CD4-positive, alpha-beta T cell treated with Interleukin-4 for 4 hours (primary cell): ENCODE measurements around the gene COX5B.
"Not testable (repeated sequence)": the region's sequence is repeated elsewhere in the genome, so short reads cannot be mapped to it uniquely, and the experiment has no call there.

Experiments used
- DNase-seq: peaks from one replicate; pipeline ENCODE4 v3.0.0-alpha.2; 2020

The COX5B gene

DNA sequence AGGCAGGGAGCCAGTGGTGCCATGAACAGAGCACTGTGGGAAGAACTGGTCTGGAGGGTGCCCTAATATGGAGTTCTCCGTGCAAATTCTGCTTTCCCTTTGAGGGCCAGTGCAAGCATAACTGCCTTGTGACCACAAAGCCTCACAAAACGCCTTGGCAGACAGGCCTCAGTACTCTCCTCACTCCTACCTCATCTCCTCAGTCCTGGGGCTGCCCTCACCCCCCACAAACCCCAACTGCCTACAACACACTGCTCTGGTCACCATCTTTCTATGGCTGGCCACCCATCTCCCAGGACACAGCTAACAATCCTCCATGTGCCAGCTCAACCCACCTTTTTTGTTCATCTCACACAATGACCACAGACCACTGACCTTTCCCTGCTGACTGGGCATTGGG lies 8.9 kb downstream of the COX5B start:
- DNase-seq: no peak

DNA sequence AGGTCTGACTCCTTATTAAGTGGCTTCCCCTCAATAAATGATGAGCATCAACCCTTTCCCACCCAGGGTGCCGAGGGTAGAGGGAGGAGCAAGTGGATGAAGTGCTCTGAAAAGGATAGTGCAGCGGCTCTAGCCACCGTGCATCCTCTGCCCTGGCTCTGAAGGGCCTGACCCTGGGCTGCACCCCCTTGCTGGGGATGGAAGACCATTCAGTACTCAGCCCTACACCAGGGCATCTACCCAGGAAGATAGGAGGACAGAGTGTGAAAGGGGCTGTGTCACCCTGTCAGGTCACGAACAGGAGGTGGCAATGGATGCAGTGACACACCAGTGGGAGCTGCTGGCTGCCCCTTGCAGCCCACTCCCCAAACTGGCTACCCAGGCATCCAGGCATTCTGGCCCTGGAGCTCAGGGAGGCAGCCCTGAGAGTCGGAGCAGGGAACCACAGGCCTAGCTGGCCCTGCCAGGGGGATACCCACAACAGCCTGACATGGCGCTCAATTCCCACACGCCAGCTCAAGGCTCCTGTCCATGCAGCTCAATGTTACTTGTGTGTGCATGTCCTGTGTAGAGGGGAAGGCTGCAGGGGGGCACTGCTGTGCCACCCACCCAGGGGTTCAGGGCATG lies 10.4 kb downstream of the COX5B start:
- no peak for DNase-seq

DNA sequence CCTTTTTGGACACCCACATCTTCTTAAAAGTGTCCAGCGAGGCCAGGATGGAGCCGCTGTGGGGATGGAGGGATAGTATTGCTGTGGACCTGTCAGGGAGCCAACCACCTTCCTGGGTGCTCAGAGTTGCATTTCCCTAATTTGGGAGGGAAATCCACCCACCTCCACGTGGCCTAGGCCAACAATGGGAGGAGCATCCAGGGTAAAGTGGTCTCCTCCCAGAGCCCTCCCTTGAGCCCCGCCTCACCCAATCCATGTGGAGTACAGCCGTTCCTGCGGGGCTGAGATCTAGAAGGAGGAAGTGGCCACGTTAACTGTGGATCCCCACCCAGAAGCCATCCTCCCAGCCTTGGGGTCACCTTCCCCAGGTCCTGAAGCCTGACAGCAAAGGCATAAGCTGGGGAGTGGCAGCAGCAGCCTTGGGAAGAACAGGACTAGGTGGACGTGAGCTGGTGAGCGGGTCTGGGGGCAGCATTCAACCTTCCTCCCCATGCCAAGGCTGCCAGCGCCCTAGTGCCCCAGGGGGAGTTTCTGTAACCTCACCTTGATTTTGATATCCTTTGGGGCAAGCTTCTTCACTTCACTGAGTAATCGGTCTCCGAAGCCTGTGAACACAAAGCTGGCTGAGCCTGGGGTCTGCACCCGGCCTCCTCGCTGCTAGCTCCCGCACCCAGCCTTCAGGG lies 11.2 kb downstream of the COX5B start:
- no peak for DNase-seq

DNA sequence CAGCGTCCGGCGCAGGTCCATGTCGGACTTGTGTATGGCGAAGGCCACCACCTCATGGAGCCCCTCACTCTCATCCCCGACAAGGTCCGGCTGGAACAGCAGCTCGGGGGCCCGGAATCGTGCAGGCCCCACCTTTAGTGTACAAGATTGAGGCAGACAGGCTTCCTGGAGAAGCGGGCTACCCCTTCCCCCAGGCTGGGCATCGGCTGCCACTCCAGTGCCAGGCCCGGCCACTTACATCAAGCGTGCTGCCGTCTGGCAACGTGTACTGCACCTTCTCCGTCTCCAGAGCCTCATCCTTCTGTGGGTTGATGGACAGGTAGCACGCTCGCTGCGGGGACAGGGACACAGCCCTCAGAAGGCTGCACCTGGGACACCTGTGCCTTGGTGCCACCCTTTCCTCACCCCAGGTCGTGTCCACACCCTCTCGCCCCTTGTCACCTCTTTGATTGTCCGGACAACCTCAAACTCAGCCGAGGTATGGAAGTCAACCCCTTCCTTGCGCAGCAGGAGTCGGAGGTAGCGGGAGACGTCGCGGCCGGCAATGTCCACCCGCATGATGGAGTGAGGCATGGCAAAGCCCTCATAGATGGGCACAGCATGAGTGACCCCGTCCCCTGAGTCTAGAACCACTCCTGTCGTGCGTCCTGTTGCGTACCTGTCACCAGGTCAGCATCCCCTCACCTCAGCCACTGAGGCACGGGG lies 12.3 kb downstream of the COX5B start:
- no peak for DNase-seq

DNA sequence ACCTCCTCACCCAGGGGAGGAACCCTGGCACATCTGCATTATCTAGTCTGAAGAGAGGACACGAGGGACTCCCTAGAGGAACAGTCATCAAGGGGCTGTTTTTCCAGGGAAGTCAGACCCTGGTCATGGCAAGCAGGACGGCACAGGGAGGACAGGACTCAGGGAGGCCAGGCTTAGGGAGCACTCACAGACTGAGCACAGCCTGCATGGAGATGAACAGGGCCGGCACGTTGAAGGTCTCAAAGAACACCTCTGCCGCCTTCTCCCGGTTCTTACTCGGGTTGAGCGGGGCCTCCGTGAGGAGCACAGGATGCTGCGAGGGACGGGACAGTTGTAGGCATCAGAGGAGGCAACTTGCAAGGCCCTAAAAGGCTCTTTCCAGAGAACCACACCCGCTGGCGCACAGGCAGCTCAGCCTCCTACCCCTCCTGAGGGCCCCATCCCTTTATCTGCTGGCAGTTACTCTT lies 12.9 kb downstream of the COX5B start:
- no peak for DNase-seq

DNA sequence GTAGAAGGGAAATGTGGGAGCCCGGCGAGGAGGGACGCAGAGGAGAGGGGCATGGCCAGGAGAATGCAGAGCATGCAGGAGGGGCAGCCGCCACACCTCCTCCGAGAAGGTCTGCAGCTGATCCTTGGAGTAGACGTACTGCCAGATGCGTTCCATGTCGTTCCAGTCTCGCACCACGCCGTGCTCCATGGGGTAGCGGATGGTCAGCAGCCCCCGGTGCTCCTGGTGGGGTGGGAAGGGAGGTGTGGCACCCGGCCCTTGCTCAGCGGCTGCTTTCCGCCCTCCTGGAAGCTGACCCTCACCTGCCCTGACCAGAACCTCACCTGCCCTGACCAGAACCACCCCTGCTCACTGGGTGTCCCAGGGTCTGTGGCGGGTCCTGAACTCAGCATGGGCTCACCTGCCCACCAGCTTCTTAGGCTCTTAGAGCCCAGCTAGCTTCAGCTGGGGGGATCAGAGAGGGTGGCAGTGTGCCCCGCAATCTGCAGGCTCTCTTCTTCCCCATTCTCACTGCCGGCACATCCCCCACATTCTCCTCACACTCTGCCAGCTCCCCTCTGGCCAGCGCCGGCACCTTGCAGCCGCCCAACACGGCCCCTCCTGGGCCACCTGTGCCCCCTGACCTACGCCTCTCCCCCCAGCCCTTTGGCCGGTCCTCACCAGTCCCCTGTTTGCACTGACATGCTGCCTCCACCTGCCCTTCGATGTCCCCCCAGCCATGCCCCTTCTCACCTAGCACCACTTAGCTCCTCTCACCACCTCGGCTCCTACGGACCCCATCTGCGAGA lies 13.6 kb downstream of the COX5B start:
- no peak for DNase-seq

DNA sequence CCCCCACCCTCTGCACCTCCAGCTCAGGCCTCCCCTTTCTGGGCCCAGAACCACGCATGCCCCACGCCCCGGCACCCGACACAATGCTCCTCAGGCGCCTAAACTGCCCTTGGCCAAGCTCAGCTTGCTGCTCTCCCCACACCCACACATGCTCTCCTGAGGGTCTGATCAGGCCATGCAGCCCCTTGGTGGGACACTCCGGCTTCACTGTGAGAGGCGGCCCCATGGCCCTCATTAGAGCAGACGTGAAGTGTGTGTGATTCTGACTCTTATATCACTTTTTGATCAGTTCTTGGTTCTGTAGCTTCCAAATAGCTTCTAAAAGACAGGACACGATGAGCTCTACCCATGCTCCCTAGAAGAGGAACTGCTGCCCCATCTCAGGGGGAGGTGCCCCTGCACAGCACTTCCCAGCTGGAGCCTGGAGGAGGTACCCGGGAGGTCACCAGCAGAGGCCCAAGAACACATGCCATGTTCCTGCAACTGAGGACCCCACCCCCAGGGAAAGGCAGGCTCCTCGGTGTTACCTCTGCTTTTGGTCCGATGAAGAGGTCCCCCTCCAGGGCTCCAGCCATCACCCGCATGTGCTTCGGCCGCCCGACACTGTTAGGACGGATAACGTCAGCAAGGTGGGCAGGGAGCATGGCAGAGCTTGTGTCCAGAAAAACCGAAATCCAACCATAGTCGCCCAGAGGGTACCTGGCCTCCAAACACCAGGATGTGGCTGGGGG lies 14.3 kb downstream of the COX5B start:
- DNase-seq: no peak

DNA sequence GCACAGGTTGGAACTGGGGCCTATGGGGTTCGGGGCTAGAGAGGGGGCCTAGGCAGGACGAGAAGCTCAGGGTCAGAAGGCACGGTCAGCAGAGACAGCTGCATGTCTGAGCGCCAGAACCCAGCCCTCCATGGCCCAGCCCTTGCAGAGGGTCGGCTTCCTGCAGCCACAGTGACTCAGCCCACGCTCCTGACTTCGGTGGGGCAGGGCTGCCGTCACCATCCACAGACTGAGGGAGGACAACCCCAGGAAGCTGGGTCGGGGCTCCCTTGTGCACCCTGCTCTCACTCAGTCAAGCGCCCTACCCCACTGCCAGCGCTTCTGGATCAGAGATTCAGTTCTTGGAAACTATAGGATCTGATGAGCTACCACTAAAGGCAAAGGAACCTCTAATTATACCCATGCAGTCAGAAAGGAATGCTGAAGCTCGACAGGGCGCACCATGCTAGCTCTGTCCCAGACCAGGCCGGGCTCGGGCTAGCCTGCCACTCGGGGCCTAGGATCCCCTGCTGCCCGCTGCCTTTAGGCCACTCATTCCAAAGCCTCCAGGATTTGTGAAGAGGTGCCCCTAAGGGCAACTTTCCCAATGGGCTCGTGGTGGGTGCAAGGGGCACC lies 15.0 kb downstream of the COX5B start:
- DNase-seq: no peak

DNA sequence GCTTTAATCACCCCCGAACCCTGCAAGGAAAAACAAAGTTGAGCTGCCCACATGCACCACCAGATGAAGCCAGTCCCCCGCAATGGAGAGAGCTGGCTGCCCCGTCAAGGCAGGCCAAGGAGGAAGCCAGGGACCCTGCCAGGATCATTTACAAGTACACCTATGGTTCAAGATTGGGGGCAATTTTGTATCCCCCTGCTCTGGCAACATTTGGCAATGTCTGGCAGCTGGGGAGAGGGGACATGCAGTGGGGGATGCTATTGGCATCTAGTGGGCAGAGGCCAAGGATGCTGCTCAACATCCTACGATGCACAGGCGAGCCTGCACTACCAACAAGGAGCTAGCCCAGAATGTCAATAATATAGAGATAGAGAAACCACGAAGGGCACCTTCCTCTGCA lies 16.1 kb downstream of the COX5B start:
- no peak for DNase-seq

DNA sequence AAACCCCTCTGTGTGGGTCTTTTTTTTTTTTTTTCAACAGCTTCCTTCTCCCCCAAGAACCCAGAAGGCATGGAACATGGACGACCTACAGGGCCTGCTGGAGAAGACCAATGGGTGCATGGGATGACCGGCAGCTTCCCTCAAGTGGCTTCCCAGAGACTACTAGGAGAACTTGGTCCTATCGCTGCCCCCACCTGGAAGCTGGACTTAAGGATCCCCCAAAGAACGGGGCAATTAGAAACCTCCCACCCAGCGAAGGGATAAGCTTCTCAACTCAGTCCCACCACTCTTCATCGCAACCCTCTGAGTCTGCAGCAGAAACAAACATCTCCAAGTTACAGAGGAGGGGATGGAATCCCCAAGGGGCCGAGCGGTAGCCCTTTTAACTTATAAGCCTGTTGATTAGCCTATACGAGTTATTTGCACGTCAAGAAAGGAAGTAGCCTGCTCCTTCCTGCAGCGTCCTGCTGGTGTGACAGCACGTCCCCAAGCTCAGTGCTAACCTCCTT lies 16.6 kb downstream of the COX5B start:
- DNase-seq: no peak

DNA sequence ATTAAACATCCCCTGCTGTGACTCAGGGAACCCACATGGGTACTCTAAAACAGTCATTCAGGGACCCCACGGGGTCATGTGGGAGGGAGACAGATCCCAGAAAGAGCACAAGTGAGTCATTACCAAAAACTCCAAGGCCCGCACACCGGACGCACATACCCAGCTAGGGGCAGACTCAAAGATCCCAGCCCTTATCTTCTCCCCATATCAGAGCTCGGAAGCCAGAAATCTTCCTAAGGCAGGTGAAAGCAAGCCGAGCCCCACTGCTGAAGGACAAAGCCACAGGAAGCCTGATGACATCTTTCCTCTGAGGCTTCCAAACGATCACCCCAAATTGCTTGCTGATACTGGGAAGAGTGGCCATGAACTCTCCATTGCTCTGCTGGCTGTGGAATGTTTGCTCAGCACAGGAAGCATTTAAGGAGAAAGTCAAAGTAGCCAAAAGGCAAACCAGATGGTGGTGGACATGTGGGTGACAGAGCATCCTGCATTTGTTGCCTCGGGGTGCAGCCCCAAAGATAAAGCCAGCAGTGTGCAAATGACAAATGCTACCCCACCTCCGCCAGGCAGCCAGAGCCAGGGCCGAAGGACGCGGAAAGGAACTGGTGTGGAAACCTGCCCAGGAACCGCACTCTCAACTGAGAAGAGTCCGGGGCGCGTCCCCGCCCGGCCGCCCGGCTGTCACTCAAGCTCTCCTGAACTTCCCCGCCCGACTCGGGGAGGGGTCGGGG lies 17.2 kb downstream of the COX5B start:
- peak; percentile 80 for DNase-seq

DNA sequence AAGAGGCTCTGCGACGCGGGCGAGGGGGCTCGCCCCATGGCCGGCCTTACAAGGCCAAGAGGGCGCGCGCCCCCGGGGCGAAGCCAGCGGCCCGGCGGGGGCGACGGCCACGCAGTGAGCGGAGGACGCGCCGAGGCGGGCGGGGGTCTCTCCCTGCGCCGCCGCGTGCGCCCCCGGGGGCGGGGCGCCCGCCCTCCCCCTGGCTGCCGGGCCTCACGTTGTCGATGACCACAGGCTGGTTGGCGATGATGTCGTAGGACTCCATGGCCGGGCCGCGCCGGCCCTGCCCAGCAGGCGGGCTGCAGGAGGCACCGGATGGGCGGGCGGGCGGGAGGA lies 17.7 kb downstream of the COX5B start:
- DNase-seq: no peak

DNA sequence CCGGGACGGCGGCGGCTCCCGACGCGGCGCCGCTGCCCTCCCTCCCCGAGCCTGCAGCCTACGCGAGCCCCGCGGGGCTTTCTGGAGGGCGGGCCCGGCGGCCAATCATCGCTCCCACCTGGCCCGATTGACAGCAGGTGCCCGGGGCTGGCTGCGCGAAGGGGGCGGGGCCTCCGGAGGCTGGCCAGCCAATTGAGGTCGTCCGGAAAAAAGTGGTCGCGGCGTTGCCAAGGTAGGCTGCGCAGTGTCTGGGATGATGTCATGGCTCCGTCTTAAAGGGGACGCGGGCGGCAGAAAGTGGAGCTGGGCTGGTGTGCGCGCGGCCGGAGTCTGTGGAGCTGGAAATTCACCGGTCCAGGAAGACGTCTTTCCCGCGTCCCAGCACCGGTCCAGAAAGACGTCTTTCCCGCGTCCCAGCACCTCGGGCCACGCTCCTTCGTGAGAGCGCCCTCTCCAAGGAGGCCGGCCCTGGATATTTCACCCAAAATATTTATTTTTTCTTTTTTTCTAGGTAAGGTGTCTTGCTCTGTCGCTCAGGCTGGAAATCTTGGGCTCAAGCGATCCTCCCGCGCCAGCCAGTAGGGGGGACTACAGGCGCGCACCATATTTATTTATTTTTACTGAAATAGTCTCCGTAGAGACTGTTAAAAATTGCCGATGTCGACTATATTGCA lies 18.2 kb downstream of the COX5B start, which contains the start of gene ACTR1B:
TSS of gene ACTR1B (minus strand) at position 83 of the 674 bp plus-strand sequence. CDS start 154 bp downstream, outside the sequence.
- peak; percentile 98 for DNase-seq

DNA sequence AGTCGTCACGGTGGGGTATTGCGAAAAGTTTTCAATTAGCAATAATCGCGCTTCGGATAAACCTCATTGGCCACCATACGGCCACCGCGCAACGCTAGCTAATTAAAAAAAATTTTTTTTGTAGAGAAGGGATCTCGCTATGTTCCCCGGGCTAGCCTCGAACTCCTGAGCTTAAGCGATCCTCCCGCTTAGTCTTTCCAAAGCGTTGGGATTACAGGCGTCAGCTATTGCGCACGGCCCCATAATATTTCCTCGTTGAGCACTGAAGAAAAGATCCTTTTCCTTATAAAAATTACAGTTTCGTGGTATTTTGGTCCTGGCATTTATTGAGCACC lies 18.7 kb downstream of the COX5B start:
- no peak for DNase-seq

DNA sequence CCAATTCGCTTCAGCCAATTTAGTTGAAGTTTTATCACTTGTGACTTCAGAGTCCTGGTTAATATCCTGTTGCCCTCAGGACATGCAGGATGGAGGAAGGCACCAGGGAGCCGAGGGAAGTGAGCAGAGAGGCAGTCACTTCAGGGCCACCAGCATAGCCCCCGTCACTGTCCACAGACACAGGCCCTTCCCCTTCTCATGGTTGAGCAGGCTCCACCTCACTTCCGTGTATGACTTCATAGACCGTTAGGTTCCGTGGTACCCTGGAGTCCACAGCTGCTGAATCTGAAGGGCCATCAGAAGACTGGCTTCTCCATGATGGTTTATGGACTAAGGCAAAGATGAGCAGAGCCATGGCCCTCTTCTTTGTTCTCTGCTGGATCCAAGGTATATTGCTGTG lies 23.6 kb downstream of the COX5B start, which contains the start of gene C2orf92:
TSS of gene C2orf92 (plus strand) at position 266 of the 400 bp plus-strand sequence. CDS start at position 342, 76 bp downstream.
- DNase-seq: no peak

DNA sequence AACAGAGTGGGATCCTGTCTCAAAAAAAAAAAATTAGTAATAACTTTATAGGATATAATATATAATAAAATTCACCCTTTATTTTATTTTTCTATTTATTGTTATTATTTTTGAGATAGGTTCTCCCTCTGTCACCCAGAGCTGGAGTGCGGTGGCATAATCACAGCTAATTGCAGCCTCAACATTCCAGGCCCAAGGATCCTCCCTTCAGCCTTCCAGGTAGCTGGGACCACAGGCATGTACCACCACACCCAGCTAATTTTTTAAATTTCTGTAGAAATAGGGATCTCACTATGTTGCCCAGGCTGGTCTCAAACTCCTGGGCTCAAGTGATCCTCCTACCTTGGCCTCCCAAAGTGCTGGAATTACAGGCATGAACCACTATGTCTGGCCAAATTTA lies 24.6 kb downstream of the COX5B start:
- DNase-seq: no peak

DNA sequence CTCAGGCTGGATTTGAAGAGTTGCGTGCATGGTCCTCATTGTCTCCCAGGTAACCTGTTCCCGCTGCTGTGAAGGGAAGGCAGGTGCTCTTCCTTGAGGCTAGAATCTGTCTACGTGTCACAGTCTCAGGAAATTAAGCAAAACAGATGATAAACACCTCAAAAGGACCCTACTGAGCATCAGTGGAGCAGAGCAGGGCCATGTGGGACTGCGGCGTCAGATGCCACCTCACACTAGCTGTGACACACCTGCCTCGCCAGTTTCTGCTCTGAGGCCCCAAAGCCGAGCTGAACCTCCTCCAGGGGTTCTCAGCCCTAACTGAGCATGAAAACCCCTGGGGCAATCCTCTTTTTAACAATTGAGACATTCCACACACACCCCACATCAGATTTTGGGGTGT lies 25.7 kb downstream of the COX5B start:
- no peak for DNase-seq

DNA sequence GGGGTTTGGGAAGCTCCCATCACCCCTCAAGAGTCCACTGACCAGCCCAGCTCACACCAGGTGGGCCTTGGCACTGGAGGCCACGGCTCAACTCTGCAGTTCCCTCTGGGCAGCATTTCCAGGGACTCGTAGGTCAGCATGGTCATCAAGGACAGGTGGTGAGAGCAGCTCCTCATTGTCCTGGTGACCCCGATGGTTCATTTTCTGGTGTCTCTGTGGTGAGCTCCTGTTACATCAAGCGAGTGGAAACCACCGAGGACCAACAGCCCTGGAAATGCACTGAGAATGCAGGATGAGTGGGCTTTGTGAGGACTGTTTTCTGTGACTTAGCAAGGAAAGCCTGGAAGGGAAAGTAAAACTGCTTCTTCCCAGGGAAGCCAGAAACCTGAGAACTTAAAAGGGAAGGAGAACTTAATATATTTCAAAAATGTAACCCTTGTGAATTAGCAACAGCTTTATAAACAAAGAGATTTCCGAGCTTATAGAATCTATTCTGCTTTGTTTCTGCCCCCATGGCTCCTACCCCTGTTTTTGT lies 26.8 kb downstream of the COX5B start:
- DNase-seq: not testable (repeated sequence)

DNA sequence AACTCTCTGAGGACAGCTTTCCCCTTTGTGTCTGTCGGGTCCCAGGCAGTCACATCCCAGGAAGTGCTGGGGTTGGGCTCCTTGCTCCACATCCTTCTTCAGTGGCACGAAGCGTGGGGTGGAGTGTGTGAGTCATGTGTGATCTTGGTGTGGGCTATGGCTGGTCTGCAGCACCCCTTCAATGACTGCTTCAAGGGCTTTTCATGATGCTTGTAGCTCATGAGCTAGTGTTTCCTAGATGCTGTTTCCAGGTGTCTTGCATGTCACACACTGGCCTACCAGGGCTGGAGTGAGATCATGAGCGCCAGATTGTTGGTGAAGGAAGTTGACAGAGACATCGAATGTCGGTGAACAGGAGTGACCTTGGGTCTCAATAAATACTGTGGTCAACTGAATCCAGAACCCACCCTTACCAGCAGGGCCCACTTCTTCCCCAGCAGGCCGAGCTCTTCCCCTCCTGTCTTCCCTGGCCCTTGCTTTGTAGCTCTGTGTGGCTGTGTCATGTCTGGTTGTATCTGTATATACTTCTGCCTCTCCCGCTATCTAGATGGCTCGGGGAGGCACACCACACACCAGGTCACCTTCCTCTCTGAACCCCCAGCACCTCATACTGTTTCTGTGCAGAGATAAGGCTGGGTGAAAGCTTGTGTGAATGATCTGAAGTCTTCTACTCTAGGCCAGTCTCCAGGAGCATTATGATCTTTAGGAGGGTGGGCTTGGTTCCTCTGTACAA lies 27.5 kb downstream of the COX5B start:
- DNase-seq: no peak

DNA sequence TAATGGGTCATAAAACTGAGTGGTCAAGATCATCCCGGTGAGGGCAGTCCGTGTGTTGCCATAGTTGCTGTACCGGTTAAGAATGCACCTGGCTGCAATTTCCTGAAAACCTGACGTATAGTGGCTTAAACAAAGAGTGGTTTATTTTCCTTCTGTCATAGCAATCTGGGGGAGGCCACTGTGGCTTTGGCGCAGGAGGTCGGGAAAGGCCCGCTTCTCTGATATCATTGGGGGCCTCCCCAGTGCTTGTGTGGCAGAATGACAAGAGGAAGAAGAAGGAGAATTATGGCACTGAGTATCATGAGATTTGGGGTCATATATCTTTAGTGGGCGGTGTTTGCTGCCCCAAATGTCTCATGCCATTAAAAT lies 28.0 kb downstream of the COX5B start:
- no peak for DNase-seq
